Stimulated activated CD8-positive, alpha-beta memory T cell treated with anti-CD3 and anti-CD28 coated beads, Interleukin-7, amount 100 ng/mL, for 24 hours (primary cell): ENCODE results near the gene SPA17.

Experiments used
- DNase-seq: peaks from one replicate; pipeline ENCODE4 v3.0.0-alpha.2; 2020; ENCODE audit warnings: low read depth

Gene SPA17

DNA sequence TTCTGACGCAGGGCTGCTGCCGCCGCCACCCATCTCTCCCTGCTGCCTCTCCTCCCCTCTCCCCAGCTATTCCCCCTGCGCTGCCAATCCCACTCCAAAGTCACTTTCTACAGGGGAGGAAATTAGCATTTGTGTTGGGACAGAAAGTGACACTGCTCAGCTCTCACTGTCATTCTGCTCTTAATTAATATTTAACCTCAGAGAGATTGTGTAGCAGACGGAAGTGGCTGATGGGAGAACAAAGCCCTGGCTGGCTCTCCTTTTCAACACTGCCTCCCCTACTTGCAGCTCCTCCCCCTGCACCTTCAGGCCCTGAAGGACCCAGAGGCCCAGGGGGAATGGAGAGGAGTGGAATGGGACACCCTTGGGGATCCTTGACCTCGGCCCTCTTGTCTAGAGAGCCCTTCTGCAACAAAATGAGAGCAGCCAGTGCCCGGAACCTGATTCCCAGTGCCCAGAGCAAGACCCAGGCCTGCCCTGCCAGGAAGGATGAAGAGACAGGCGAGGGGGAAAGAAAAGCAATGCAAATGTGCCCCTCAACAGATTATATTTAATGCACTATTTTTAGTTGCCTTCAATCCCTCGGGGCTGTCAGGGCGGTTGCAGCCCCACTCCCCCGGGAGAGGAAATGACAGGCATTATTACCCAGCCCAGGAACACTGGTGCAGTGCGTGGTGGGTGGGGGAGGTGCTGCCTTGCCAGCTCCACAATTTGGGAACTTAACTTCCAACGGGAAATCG is 51.4 kb downstream of the SPA17 start:
- DNase-seq: no peak

DNA sequence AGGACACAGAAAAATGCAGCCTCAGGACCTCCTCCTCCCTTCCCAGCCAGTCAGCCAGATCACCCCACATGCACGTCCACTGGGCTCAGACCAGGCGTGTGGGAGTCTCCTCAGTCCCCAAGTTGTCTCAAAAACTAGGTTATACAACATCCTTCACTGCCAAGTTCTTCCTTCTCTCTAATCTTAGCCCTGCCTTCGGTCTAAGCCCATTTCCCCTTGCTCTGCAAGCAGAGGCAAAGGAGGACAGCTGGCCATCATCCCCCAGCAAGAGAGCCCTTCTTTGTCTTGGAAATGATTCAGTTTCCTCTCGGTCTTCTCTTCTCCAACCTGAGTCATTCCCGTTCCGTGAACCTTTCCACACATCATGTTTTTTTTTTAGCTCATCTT is 52.0 kb downstream of the SPA17 start:
- DNase-seq: no peak

GRCh38 chr11:124727474-124727873 is 53.8 kb downstream of the SPA17 start:
- no peak for DNase-seq

GRCh38 chr11:124728134-124728533 is 54.4 kb downstream of the SPA17 start:
- DNase-seq: no peak

DNA sequence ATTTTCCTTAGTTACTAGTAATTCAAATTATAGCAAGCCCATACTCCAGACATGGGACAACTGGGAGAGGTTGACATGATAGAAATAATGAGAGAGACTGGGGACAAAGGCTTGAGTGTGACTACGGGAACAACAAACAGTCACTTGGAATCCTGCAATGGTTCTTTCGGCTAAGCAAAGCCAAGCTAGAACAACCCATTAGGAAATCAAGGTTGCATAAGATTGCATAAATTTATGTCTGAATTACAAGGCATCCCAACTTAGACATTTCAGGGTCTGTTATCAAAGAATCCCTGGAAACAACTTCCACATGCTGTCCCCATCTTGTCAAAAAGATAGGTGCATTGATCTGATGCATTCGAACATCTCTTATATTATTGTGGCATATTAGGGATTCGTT is 55.9 kb downstream of the SPA17 start:
- DNase-seq: no peak

DNA sequence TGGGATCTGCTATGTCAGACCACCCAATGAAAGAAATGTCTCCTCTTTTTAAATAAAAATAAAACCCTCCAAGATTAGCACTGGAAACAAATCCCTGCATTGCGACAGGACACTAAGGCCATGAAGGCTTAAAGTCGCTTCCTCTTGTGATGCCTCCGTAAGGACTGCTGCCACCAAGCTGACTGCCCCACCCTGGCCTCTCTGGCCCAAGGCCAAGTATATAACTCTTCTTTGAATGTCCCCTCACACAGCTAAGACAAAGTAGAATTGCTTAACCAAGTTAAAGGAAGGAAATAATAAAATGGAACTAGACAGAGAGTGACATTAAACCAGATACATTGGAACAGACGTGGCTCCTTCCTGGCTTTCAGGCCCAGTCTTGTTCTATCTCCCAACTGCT is 58.5 kb downstream of the SPA17 start:
- DNase-seq: no peak

- no peak for DNase-seq
Observed at GRCh38 chr11:124736736-124737135, 63.0 kb downstream of the SPA17 start.

GRCh38 chr11:124737638-124738305 is 64.1 kb downstream of the SPA17 start:
- DNase-seq: no peak

- no peak for DNase-seq
Observed at GRCh38 chr11:124738713-124739478, 65.2 kb downstream of the SPA17 start.

DNA sequence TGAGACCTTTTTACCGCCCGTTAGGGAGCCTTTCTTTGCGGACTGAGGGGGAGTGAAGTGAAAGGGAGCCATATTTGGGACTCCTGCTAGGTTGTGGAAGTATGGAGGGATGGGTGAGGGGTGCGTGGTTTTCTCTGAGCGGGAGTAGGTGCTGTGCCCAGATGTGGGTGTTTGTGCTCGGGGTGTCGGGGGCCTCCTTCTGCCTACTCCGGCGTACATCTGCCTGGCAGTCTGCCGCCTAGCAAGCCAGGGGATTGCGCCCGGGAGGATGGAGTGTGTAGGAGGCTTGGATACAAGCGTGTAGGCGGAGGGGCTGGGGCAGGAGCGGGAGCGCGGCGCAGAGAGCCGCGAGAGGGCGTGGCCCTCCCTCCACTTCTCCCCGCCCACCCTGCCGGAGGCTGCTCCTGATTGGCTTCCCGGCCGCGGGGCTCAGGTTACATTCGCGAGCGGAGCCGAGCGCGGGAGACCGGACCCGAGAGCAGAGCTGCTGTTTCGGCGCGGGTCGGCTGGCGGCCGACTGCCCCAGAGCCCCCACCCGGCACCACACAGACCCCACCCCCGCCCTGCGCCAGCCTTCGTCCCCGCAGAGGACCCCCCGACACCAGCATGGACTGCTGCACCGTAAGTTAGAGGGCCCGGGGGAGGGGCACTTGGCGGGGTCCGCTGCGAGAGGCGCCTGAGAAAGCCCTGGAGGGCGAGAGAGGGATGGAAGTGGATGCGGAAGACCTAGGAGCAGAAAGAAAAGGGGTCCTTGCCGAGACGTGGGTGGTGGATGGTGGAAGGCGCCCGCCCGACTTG is 66.0 kb downstream of the SPA17 start, which contains the start of gene NRGN:
Gene NRGN, plus strand, starts transcription at position 464 of the 798 bp plus-strand sequence. Its CDS starts 143 bp downstream, at position 607.
- DNase-seq: peak; percentile 61

DNA sequence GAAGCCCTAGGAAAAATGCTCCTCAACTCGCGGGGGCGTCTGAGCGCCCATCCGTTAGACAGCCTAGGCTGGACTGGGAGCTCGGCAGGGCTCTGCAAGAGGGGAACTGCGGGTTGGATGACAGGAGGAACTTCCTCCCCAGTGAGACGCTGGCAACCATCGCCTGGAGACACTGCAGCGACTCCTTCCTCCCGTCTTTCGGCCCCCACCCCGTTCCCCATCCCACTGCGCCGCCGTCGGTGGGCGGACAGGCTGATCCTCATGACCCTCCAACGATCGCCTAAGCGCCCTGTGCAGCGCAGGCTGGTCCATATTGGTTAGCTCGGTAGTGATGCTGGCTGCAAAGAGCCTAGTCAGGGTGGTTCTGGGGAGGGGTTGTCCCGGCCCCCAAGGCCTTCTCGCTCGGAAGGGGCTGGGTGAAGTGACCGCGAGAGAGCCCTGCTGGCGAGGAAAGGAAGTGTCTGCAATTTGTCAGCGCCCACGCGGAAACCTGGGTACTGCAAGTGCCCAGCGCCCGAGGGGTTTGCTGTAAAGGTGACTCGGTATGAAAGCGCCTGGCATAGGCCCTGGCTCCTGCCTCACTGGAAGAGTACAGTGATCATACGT is 66.7 kb downstream of the SPA17 start:
- DNase-seq: no peak

GRCh38 chr11:124742555-124742954 is 68.9 kb downstream of the SPA17 start:
- DNase-seq: no peak

DNA sequence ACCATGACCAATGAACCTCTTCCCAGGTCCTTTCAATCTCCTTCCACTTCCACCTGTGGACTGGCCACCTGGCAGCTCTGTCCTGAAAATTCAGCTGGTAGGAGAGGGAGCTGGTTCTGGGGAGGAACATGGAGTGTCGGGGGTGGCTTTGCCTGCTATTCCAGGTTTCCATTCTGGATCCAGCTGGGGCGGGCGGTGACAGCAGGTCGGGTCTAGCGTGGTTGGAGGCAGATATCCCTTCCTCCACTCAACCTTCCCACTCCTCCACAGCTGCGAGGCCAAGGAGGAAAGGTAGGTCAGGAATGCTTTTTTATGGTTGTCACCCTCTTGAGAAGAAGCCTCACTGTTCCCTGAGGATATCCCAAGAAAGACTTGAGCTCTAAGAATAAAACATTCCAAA is 69.3 kb downstream of the SPA17 start:
- DNase-seq: no peak

DNA sequence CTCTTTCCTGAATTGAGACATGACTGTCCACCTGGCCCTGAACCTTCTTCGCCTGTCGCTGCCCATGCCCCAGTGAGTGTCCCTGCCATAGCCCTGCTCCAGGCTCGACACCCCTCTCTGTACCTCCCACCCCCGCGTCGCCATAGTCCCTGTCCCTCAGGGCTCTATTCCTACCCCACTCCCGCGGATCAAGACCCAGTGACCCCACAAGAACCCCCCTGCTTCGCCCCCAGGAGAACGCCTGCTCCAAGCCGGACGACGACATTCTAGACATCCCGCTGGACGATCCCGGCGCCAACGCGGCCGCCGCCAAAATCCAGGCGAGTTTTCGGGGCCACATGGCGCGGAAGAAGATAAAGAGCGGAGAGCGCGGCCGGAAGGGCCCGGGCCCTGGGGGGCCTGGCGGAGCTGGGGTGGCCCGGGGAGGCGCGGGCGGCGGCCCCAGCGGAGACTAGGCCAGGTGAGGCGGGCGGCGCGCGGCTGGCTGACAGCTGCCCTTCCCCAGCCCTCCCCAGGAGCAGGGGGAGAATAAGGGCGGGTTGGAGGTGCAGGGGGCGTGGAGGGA is 71.6 kb downstream of the SPA17 start:
- DNase-seq: no peak

DNA sequence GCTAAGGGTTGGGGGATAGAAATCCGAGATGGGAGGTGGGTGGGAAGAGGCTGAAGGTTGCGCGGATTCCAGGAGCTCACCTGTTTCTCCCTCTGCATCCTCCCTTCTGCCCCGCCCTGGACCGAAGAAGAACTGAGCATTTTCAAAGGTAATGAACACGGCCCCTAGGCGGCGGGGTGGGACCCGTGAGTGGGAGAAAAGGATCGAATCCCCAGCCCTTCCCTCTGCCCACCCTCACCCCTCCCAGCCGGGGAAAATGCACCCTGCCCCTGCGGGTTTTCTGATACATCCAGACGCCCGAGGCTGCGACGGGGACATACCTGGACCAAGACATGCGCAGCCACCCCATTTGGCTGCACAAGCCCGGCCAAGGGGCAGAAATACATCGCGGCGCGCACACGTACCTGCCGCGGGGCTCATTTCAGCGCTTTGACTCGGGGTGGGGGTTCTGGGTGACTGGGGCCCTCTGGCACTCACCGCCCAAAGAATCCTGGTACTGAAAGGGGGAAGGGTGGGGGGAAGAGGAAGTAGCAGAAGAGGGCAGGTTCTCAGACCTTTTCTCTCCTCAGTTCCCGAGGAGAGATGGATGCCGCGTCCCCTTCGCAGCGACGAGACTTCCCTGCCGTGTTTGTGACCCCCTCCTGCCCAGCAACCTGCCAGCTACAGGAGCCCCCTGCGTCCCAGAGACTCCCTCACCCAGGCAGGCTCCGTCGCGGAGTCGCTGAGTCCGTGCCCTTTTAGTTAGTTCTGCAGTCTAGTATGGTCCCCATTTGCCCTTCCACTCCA is 72.3 kb downstream of the SPA17 start:
- DNase-seq: no peak

DNA sequence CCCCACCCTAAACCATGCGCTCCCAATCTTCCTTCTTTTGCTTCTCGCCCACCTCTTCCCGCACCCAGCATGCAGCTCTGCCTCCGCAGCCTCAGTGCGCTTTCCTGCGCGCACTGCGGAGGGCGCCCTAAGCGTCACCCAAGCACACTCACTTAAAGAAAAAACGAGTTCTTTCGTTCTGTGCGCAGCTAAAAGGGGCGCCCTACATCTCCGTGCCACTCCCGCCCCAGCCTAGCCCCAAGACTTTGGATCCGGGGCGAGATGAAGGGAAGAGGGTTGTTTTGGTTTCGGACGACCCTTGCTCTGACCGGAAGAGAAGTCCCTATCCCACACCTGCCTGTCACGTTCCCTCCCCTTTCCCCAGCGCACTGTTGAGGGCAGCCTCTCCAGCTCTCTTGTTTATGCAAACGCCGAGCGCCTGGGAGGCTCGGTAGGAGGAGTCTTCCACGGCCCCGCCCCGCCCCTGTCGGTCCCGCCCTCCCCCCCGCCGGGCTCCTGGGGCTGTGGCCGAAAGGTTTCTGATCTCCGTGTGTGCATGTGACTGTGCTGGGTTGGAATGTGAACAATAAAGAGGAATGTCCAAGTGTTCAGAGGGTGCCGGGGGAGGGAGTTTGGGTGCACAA is 73.0 kb downstream of the SPA17 start:
- DNase-seq: peak; percentile 56
